Testis (tissue), 3 donors: ENCODE data around the gene EHBP1L1. TPM values are rescaled to one million over a fixed set of nuclear protein-coding genes. Genes with fewer than 3 reads are reported as not detected.

ENCODE experiments used
- DNase-seq: peaks from one replicate; pipeline ENCODE4 v3.0.0-alpha.2; 2019
- H3K27ac ChIP-seq, 2 donors: fragments of 200-600 bp; sonication (generic); one replicate each; pipeline ENCODE4 v1.5.1; 2019
- H3K27me3 ChIP-seq: fragments of 200-600 bp; sonication (generic); one replicate; pipeline ENCODE4 v1.5.1; 2019
- H3K36me3 ChIP-seq: fragments of 200-600 bp; sonication (generic); one replicate; pipeline ENCODE4 v1.5.1; 2017; ENCODE audit warnings: low read depth; ENCODE audit errors: missing control alignments
- H3K4me1 ChIP-seq: fragments of 200-600 bp; sonication (generic); one replicate; pipeline ENCODE4 v1.5.1; 2019
- H3K4me3 ChIP-seq, 2 donors: fragments of 200-600 bp; sonication (generic); one replicate each; pipeline ENCODE4 v1.5.1; 2017 to 2019
- H3K9me3 ChIP-seq: fragments of 200-600 bp; sonication (generic); one replicate; pipeline ENCODE4 v1.5.1; 2017
- CTCF ChIP-seq, 3 experiments: fragments of 450-650 bp in 2 of 3; fragments of 200-600 bp in 1 of 3; sonication (generic) in 1 of 3; IDR thresholded peaks; one replicate each; pipeline ENCODE4 v1.5.1; 2016 to 2019; ENCODE audit warnings: antibody characterized with exemption in 3 of 3, mild to moderate bottlenecking in 2 of 3, moderate library complexity in 1 of 3
- POLR2A ChIP-seq: fragments of 450-650 bp; IDR thresholded peaks from one replicate; pipeline ENCODE4 v1.6.1; 2017; ENCODE audit warnings: antibody characterized with exemption, mild to moderate bottlenecking, moderate library complexity
- WGBS, 2 donors: methylation state at CpG; one replicate each; pipeline ENCODE4 v1.1.5; 2018; 5-methylcytosine and 5-hydroxymethylcytosine counted together
- intact Hi-C: fragments of 100-400 bp; cut with DNase I; formaldehyde crosslinking; loops from one replicate; pipeline ENCODE4 v1.15.1; 2023; ENCODE audit warnings: low total_unique reads
- polyA plus RNA-seq: library from polyadenylated mRNA; stranded (reverse); fragments of 350-450 nt; fragmentation: Illumina TruSeq; extraction: RNeasy Lipid Tissue Mini Kit (QIAGEN cat#74804); gene quantifications from one replicate; pipeline ENCODE4 v1.2.3, GENCODE V29; 2014; ENCODE audit warnings: low read depth, low replicate concordance; ENCODE audit not compliant: insufficient read depth
- total RNA-seq, 2 donors: library from RNA; depleted of rRNA; stranded (reverse); fragments of >200 nt; gene quantifications; one replicate each; pipeline ENCODE4 v1.2.3, GENCODE V29; 2016

Gene EHBP1L1
- total and polyA plus RNA-seq, 3 donors from 2014 or later, result 20.5 to 66.8 (median 51.0) TPM

- Histone ChIP-seq H3K27ac (no peak overlapping the region), H3K36me3 (no peaks in the 10 kb centered on the region), H3K4me1 (peaks cover 27% of the 10 kb centered on the region), H3K4me3 (no peak overlapping the region), H3K27me3 (no peaks in the 10 kb centered on the region), H3K9me3 (no peaks in the 10 kb centered on the region)
- TF ChIP-seq POLR2A (no peak), CTCF (IDR thresholded peaks at IDR 0.05) (no peak)
- WGBS, 2 donors, result 83 to 86% methylated on average over 11 to 17 of the region's 17 CpGs
- intact Hi-C loops, result no loop called here
- no peak for DNase-seq
Observed at GRCh38 chr11:65617136-65617850, 41.4 kb downstream of the EHBP1L1 start.

GRCh38 chr11:65617990-65618751 lies 42.3 kb downstream of the EHBP1L1 start:
- no peak for TF ChIP-seq POLR2A
- no peak for TF ChIP-seq CTCF (IDR thresholded peaks at IDR 0.05)
- H3K4me1 ChIP-seq, result peaks cover 19% of the 10 kb centered on the region
- H3K27ac ChIP-seq, result no peak overlapping the region
- intact Hi-C loops, result no loop called here
- no peak overlapping the region for H3K4me3 ChIP-seq
- H3K36me3 ChIP-seq, result no peaks in the 10 kb centered on the region
- 87 to 91% methylated on average over 11 to 33 of the region's 33 CpGs for WGBS, 2 donors
- H3K9me3 ChIP-seq, result no peaks in the 10 kb centered on the region
- DNase-seq, result no peak
- H3K27me3 ChIP-seq, result no peaks in the 10 kb centered on the region

GRCh38 chr11:65618763-65619162 lies 42.9 kb downstream of the EHBP1L1 start:
- H3K9me3 ChIP-seq, result no peaks in the 10 kb centered on the region
- H3K27ac ChIP-seq, result no peak overlapping the region
- H3K36me3 ChIP-seq, result no peaks in the 10 kb centered on the region
- intact Hi-C loops, result no loop called here
- 92% methylated on average over 14 of the region's 14 CpGs; no CpG with 5 or more reads in 1 of the 2 donors for WGBS, 2 donors
- no peak overlapping the region for H3K4me3 ChIP-seq
- H3K27me3 ChIP-seq, result no peaks in the 10 kb centered on the region
- TF ChIP-seq CTCF (IDR thresholded peaks at IDR 0.05) (no peak), POLR2A (no peak)
- peaks cover 14% of the 10 kb centered on the region for H3K4me1 ChIP-seq
- DNase-seq, result no peak

GRCh38 chr11:65619281-65619928 lies 43.6 kb downstream of the EHBP1L1 start:
- Histone ChIP-seq H3K4me3 (no peak overlapping the region), H3K9me3 (no peaks in the 10 kb centered on the region), H3K4me1 (peaks cover 14% of the 10 kb centered on the region), H3K27me3 (no peaks in the 10 kb centered on the region), H3K27ac (no peak overlapping the region), H3K36me3 (no peaks in the 10 kb centered on the region)
- intact Hi-C loops, result no loop called here
- 94 to 100% methylated on average over 3 to 20 of the region's 29 CpGs for WGBS, 2 donors
- TF ChIP-seq POLR2A, result no peak
- no peak for TF ChIP-seq CTCF (IDR thresholded peaks at IDR 0.05)
- no peak for DNase-seq
